LHCN-M2 (cell line): Measurements from ENCODE around the gene VAV1. TPM values are rescaled to one million over a fixed set of nuclear protein-coding genes. Genes with fewer than 3 reads are reported as not detected.

Source experiments
- DNase-seq: peaks from one replicate; pipeline ENCODE4 v3.0.0-alpha.2; 2012; ENCODE audit warnings: low read depth
- total RNA-seq: library from RNA; depleted of rRNA; stranded (reverse); fragments of >200 nt; gene quantifications from 2 replicates; pipeline ENCODE4 v1.2.3, GENCODE V29; 2014; rRNA removed

Gene VAV1
- total RNA-seq, 1 experiment from 2014 or later, result not detected

DNA sequence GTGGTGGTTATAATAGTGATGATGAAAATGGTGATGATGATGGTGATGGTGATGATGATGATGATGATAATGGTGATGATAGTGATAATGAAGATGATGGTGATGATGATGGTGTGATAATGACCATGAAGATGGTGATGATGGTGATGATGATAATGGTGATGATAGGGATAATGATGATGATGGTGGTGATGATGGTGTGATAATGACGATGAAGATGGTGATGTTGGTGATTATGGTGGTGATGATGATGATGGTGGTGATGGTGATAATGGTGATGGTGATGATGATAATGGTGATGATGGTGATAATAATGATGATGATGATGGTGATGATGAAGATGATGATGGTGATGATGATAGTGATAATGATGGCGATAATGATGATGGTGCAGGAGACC is 116.5 kb downstream of the VAV1 start:
- no peak for DNase-seq

DNA sequence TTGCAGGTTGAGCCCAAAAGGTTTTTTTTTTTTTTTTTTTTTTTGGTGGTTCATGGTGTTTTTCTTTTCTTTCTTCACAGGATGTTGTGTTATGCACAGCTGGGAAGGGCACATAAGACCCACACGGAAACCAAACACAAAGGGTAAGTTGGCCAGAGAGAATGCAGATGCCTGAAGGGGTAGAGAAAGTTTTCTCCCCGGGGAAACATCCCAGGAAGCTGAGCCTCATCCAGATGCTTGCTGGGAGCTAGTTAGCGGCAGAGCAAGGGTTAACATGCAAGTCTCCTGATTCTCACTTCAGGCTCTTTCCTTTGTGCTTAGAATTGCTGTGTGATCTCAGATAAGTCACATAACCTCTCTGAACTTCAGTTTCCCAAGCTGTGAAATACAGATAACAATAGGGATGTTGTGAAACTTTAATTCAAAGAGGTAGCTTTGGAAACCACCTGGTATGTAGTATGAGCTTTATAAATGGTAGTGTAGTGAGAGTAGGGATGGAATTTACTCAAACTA is 117.9 kb downstream of the VAV1 start:
- no peak for DNase-seq

DNA sequence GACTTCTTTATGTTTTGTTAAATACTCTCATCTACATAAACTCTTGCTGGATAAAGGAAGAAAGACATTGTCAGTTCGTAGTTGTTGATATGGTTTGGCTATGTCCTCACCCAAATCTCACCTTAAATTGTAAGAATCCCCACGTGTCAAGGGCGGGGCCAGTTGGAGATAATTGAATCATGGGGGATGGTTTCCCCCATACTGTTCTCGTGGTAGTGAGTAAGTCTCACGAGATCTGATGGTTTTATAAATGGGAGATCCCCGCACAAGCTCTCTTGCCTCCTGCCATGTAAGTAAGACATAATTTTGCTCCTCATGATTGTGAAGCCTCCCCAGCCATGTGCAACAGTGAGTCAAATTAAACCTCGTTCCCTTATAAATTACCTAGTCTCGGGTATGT is 118.4 kb downstream of the VAV1 start:
- DNase-seq, result no peak

- no peak for DNase-seq
Measured at GRCh38 chr19:6891761-6892385, 119.4 kb downstream of the VAV1 start.

DNA sequence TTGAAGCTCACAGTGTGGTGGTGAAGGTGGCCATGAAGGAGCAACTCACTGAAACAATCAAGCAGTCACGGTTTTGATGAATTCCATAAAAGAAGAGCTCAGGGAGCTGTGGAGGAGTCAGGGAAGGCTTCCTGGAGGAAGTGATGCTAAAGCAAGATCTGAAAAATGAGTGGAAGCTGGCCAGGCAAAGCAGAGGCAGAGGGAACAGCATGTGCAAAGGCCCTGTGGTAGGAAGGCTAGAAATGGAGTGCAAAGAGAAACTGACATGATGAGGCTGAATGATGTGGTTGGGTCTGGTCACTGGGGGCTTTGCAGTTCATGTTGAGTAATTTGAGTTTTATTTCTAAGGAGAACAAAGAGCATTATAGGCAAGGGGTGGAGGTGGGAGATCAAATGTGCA is 121.8 kb downstream of the VAV1 start:
- no peak for DNase-seq

DNA sequence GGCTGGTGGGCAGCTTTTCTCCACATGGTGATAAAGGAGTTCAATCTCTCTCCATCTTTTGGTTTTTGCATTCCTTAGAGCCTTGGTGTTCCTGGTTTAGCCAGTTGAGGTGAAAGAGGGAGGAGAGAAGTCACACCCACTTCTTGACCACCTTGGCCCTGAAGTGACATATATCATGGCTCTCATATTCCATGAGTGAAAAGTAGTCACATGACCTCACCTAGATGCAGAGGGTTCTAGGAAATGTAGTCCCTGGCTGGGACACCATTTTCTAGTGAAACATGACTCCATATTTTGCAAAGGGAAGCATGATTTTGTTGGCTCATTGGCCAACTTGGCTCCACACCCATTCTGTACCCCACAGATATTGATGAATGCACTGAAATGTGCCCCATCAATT is 130.9 kb downstream of the VAV1 start:
- DNase-seq, result no peak

DNA sequence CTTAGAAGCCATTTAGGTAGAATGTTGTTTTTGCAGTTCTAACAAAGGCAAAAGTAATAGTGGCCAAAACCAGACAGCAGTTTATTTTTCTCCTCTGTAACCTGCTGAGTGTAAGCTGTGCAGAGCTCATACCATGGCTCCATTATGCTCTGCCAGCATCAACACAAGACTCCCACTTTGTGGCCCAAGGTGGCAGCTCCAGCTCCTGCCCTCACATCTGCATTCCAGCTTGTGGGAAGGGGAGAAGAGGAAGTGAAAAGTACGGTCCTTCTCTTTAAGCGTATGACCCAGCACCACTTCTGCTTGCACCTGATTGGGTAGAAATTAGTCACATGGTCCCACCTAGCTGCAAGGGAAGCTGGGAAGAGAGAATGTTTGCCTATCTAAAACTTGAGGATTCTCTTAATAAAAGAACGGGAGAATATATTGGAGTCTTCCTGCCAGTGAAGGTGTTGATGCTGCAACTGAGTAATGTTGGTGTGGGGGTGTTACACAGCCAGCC is 134.1 kb downstream of the VAV1 start:
- no peak for DNase-seq

Other genes starting within 250 kb of the VAV1 start
- gene TNFSF9, start 241.7 kb upstream of the VAV1 start, total RNA-seq, result 1.3 and 1.7 TPM in 2 replicates
- 3.3 and 6.5 TPM in 2 replicates for gene CD70, start 181.6 kb upstream of the VAV1 start, total RNA-seq
- not detected in 2 replicates for gene TNFSF14, start 102.5 kb upstream of the VAV1 start, total RNA-seq
- gene C3, start 52.1 kb upstream of the VAV1 start, total RNA-seq, result 0.71 and 1.1 TPM in 2 replicates
- 47.6 and 55.9 TPM in 2 replicates for gene GPR108, start 35.1 kb upstream of the VAV1 start, total RNA-seq
- gene TRIP10, start 33.0 kb upstream of the VAV1 start, total RNA-seq, result 45.6 and 49.1 TPM in 2 replicates
- gene SH2D3A, start 5.3 kb upstream of the VAV1 start, total RNA-seq, result not detected in 2 replicates
- not detected in 2 replicates for gene ADGRE1, start 114.9 kb downstream of the VAV1 start, total RNA-seq
- gene MBD3L2B, start 248.7 kb downstream of the VAV1 start, total RNA-seq, result not detected in 2 replicates